Neural progenitor cell (in vitro differentiated cells): ENCODE results near the gene NXPE4.
"Not testable (repeated sequence)": the region's sequence is repeated elsewhere in the genome, so short reads cannot be mapped to it uniquely, and the experiment has no call there.

Experiments used
- EZH2 ChIP-seq: fragments of 200-600 bp; sonication (generic); IDR thresholded peaks from 2 replicates; pipeline ENCODE4 v1.6.1; 2017; ENCODE audit warnings: antibody characterized with exemption, mild to moderate bottlenecking, moderate library complexity
- EZH2phosphoT487 ChIP-seq: fragments of 200-600 bp; sonication (generic); IDR thresholded peaks from 2 replicates; pipeline ENCODE4 v1.6.1; 2017; ENCODE audit warnings: antibody characterized with exemption
- TF ChIP-seq, protein P1 (sequence below): fragments of 200-600 bp; sonication (generic); IDR thresholded peaks from 2 replicates; pipeline ENCODE4 v1.5.1; 2017; ENCODE audit warnings: antibody characterized with exemption, mild to moderate bottlenecking

- TF ChIP-seq, protein P1, sequence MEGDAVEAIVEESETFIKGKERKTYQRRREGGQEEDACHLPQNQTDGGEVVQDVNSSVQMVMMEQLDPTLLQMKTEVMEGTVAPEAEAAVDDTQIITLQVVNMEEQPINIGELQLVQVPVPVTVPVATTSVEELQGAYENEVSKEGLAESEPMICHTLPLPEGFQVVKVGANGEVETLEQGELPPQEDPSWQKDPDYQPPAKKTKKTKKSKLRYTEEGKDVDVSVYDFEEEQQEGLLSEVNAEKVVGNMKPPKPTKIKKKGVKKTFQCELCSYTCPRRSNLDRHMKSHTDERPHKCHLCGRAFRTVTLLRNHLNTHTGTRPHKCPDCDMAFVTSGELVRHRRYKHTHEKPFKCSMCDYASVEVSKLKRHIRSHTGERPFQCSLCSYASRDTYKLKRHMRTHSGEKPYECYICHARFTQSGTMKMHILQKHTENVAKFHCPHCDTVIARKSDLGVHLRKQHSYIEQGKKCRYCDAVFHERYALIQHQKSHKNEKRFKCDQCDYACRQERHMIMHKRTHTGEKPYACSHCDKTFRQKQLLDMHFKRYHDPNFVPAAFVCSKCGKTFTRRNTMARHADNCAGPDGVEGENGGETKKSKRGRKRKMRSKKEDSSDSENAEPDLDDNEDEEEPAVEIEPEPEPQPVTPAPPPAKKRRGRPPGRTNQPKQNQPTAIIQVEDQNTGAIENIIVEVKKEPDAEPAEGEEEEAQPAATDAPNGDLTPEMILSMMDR = not testable (repeated sequence)
- not testable (repeated sequence) for TF ChIP-seq EZH2phosphoT487, EZH2
Measured at GRCh38 chr11:114639440-114639839, 43.9 kb upstream of the NXPE4 start.
